ENCODE results near the gene SGF29. TPM values are rescaled to one million over a fixed set of nuclear protein-coding genes. Genes with fewer than 3 reads are reported as not detected.
A peak's percentile ranks its signal among the peaks of the same experiment; 100 is the strongest.

The SGF29 gene
- total and polyA plus RNA-seq, 9 of the 15 experiments (the other 6 are each of a cell fraction or from before 2014, with no cell fraction given) = 2.6 to 36.1 (median 21.2) TPM

- no peak for TF ChIP-seq ZNF512 (tag; IDR thresholded peaks at IDR 0.05)
- TF ChIP-seq NCOA6 (IDR thresholded peaks at IDR 0.05) = no peak
- TF ChIP-seq HNRNPH1 (optimal IDR thresholded peaks at IDR 0.05; ENCODE audit: low read depth, low read length) = no peak
- TF ChIP-seq PML (IDR thresholded peaks at IDR 0.05; ENCODE audit: low read length) = no peak
- no peak for TF ChIP-seq ZNF77 (CRISPR knock-in tag; IDR thresholded peaks at IDR 0.05)
- TF ChIP-seq NR4A1 (CRISPR knock-in tag; IDR thresholded peaks at IDR 0.05) = no peak
- peak; percentile 91 for TF ChIP-seq NR4A1 (tag; IDR thresholded peaks at IDR 0.05)
- TF ChIP-seq XRCC5 (IDR thresholded peaks at IDR 0.05; ENCODE audit: low read depth, low read length) = no peak
- TF ChIP-seq ZNF395 (CRISPR knock-in tag; IDR thresholded peaks at IDR 0.05) = peak; percentile 36; the same call in 1 of the 2 replicates
- TF ChIP-seq BRD9 (IDR thresholded peaks at IDR 0.05; ENCODE audit: low read depth, partially characterized antibody) = no peak
- TF ChIP-seq SREBF1 (IDR thresholded peaks at IDR 0.05; ENCODE audit: borderline replicate concordance, low read depth, low read length) = no peak
- no peak for TF ChIP-seq MAFK (IDR thresholded peaks at IDR 0.05; ENCODE audit: low read length)
- TF ChIP-seq TEAD2 (tag; IDR thresholded peaks at IDR 0.05) = peak; percentile 58; the same call in 1 of the 2 replicates
- TF ChIP-seq CREB3 (tag; conservative IDR thresholded peaks at IDR 0.05; ENCODE audit: low read depth) = peak; percentile 68; the same call in 1 of the 2 replicates
- TF ChIP-seq CEBPB (tag; IDR thresholded peaks at IDR 0.05) = peak; percentile 76
- no peak for TF ChIP-seq C11orf30 (IDR thresholded peaks at IDR 0.05; ENCODE audit: low read depth)
- TF ChIP-seq, protein P1, sequence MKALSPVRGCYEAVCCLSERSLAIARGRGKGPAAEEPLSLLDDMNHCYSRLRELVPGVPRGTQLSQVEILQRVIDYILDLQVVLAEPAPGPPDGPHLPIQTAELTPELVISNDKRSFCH (CRISPR knock-in tag; IDR thresholded peaks at IDR 0.05) = no peak
- TF ChIP-seq, protein P1 (tag; IDR thresholded peaks at IDR 0.05) = 0 out of 2 replicates have a peak, but pooled peaks have one; percentile 45
- TF ChIP-seq STAT5B (CRISPR knock-in tag; IDR thresholded peaks at IDR 0.05) = no peak
- no peak for TF ChIP-seq RAD51 (IDR thresholded peaks at IDR 0.05; ENCODE audit: borderline replicate concordance, low read depth)
- TF ChIP-seq, protein P2, sequence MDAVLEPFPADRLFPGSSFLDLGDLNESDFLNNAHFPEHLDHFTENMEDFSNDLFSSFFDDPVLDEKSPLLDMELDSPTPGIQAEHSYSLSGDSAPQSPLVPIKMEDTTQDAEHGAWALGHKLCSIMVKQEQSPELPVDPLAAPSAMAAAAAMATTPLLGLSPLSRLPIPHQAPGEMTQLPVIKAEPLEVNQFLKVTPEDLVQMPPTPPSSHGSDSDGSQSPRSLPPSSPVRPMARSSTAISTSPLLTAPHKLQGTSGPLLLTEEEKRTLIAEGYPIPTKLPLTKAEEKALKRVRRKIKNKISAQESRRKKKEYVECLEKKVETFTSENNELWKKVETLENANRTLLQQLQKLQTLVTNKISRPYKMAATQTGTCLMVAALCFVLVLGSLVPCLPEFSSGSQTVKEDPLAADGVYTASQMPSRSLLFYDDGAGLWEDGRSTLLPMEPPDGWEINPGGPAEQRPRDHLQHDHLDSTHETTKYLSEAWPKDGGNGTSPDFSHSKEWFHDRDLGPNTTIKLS (IDR thresholded peaks at IDR 0.05; ENCODE audit: borderline replicate concordance, low read depth) = no peak
- no peak for TF ChIP-seq NR2C1 (IDR thresholded peaks at IDR 0.05)
- peak; percentile 59; the same call in 1 of the 2 replicates for TF ChIP-seq NR2C1 (tag; IDR thresholded peaks at IDR 0.05)
- TF ChIP-seq ARNT (IDR thresholded peaks at IDR 0.05) = no peak
These were observed 14.8 kb upstream of the SGF29 start, which contains the start of gene NUPR1 (continued) for GRCh38 chr16:28538733-28539596.
